BJ (cell line): ENCODE data around the gene RBM4B. TPM values are rescaled to one million over a fixed set of nuclear protein-coding genes. Genes with fewer than 3 reads are reported as not detected.

Source experiments
- CTCF ChIA-PET: fragments of 350-600 bp; formaldehyde crosslinking; extraction: SDS; loops from one replicate; lab custom pipeline; 2021; ENCODE audit warnings: antibody characterized with exemption, inconsistent platforms; lab: Yijun Ruan, JAX
- POLR2A ChIA-PET: fragments of 300-600 bp; sonication (Branson Sonifier 250); formaldehyde crosslinking; extraction: SDS; loops from one replicate; lab custom pipeline; 2021; ENCODE audit warnings: antibody characterized with exemption; lab: Charles Lee
- DNase-seq: peaks from one replicate; pipeline ENCODE4 v3.0.0-alpha.2; 2011; ENCODE audit warnings: low read depth
- H3K27me3 ChIP-seq: 2 replicates; pipeline ENCODE4 v1.6.0; 2011; ENCODE audit warnings: low read length; ENCODE audit not compliant: control insufficient read depth, insufficient read depth
- H3K36me3 ChIP-seq: 2 replicates; pipeline ENCODE4 v1.5.1; 2011; ENCODE audit warnings: low read length; ENCODE audit not compliant: control insufficient read depth, insufficient read depth
- H3K4me3 ChIP-seq: 2 replicates; pipeline ENCODE4 v1.5.1; 2011; ENCODE audit warnings: low read depth, mild to moderate bottlenecking, control low read depth, low read length
- polyA plus RNA-seq: library from polyadenylated mRNA; depleted of rRNA; stranded (reverse); fragments of >200 nt; gene quantifications from 2 replicates; pipeline ENCODE4 v1.2.3, GENCODE V29; 2011
- TF ChIP-seq, protein P1 (sequence below): IDR thresholded peaks from 2 replicates; pipeline ENCODE4 v1.5.1; 2011; ENCODE audit warnings: low read depth, mild to moderate bottlenecking, control low read depth, inconsistent platforms, low read length, moderate library complexity; ENCODE audit not compliant: insufficient read depth

RBM4B gene
- polyA plus RNA-seq, 1 experiment, result 26.7 TPM

GRCh38 chr11:66674964-66675602, 2.6 kb downstream of the RBM4B start:
- POLR2A ChIA-PET, result no interaction called here
- TF ChIP-seq, protein P1, sequence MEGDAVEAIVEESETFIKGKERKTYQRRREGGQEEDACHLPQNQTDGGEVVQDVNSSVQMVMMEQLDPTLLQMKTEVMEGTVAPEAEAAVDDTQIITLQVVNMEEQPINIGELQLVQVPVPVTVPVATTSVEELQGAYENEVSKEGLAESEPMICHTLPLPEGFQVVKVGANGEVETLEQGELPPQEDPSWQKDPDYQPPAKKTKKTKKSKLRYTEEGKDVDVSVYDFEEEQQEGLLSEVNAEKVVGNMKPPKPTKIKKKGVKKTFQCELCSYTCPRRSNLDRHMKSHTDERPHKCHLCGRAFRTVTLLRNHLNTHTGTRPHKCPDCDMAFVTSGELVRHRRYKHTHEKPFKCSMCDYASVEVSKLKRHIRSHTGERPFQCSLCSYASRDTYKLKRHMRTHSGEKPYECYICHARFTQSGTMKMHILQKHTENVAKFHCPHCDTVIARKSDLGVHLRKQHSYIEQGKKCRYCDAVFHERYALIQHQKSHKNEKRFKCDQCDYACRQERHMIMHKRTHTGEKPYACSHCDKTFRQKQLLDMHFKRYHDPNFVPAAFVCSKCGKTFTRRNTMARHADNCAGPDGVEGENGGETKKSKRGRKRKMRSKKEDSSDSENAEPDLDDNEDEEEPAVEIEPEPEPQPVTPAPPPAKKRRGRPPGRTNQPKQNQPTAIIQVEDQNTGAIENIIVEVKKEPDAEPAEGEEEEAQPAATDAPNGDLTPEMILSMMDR, result no peak
- DNase-seq, result no peak
- Histone ChIP-seq H3K27me3 (no peaks in the 10 kb centered on the region), H3K36me3 (no peaks in the 10 kb centered on the region), H3K4me3 (no peak overlapping the region)
- CTCF ChIA-PET, result no interaction called here

GRCh38 chr11:66670816-66671215, 6.9 kb downstream of the RBM4B start:
- Histone ChIP-seq H3K36me3 (peaks cover 10% of the 10 kb centered on the region; the same call in 1 of the 2 replicates), H3K27me3 (no peaks in the 10 kb centered on the region), H3K4me3 (no peak overlapping the region)
- TF ChIP-seq, protein P1, result no peak
- DNase-seq, result no peak
- ChIA-PET CTCF (no interaction called here), POLR2A (no interaction called here)

GRCh38 chr11:66665369-66665768, 12.3 kb downstream of the RBM4B start:
- POLR2A ChIA-PET, result no interaction called here
- Histone ChIP-seq H3K27me3 (no peaks in the 10 kb centered on the region), H3K4me3 (no peak overlapping the region), H3K36me3 (peaks cover 13% of the 10 kb centered on the region)
- no peak for DNase-seq
- CTCF ChIA-PET, result interaction anchor here (1.2 kb wide), 1 partner anchor 12 kb away, joined by 4 read pairs; the partner anchor contains the start of gene RBM4B
- TF ChIP-seq, protein P1, result no peak

DNA sequence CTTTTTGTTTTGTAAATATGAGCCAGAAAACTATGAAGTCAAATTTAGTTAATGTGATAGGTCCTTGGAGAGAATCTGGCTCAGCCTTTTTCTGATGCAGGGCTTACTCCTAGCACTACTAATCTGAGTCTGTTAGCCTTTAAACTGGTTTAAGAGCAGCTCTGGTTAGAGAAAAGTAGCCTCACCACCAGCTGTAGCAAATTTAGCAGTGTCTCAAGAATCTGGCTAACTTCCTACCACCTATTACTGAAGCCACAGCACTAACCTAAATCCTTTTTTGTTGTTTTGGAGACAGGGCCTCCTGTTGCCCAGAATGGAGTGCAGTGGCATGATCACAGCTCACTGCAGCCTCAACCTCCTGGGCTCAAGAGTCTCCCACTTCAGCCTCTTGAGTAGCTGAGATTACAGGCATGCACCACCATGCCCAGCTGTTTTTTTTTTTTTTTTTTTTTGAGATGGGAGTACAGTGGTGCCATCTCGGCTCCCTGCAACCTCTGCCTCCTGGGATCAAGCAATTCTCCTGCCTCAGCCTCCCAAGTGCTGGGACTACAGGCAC, 13.9 kb downstream of the RBM4B start:
- ChIA-PET CTCF (interaction anchor here (1.7 kb wide), 1 partner anchor 11 kb away, joined by 5 read pairs; no protein-coding TSS in a partner anchor), POLR2A (no interaction called here)
- Histone ChIP-seq H3K4me3 (no peak overlapping the region), H3K36me3 (peaks cover 14% of the 10 kb centered on the region), H3K27me3 (no peaks in the 10 kb centered on the region; the same call in 1 of the 2 replicates)
- TF ChIP-seq, protein P1, result no peak
- no peak for DNase-seq

- Histone ChIP-seq H3K27me3 (no peaks in the 10 kb centered on the region; the same call in 1 of the 2 replicates), H3K36me3 (peaks cover 4% of the 10 kb centered on the region), H3K4me3 (no peak overlapping the region)
- ChIA-PET CTCF (interaction anchor here (0.8 kb wide), 1 partner anchor 19 kb away, joined by 3 read pairs; no protein-coding TSS in a partner anchor), POLR2A (interaction anchor here (0.6 kb wide), 2 partner anchors 10 to 21 kb away, joined by 3 read pairs; no protein-coding TSS in a partner anchor)
- TF ChIP-seq, protein P1, result no peak
- no peak for DNase-seq
Measured at GRCh38 chr11:66659763-66660162, 17.9 kb downstream of the RBM4B start.
